COLO829 (cell line): Measurements from ENCODE around the gene TMEM88.

Source experiments
- DNase-seq: peaks from one replicate; pipeline ENCODE4 v3.0.0; 2012; ENCODE audit warnings: low spot score

The TMEM88 gene

GRCh38 chr17:7884581-7885366 is 29.9 kb downstream of the TMEM88 start:
- no peak for DNase-seq

GRCh38 chr17:7885367-7886226 is 30.7 kb downstream of the TMEM88 start:
- peak; percentile 27 for DNase-seq

- peak; percentile 13 for DNase-seq
These were observed 31.6 kb downstream of the TMEM88 start for GRCh38 chr17:7886227-7887037.

GRCh38 chr17:7887038-7887481 is 32.2 kb downstream of the TMEM88 start:
- no peak for DNase-seq

- DNase-seq = peak; percentile 96
These were observed 32.8 kb downstream of the TMEM88 start for GRCh38 chr17:7887482-7888183.

GRCh38 chr17:7888184-7888920 is 33.5 kb downstream of the TMEM88 start, which contains the start of gene CHD3:
Gene CHD3, plus strand, starts transcription at chr17:7888789. Its CDS starts 212 bp downstream, at chr17:7889001.
- DNase-seq = no peak

GRCh38 chr17:7889166-7889955 is 34.5 kb downstream of the TMEM88 start:
- DNase-seq = peak; percentile 86

- no peak for DNase-seq
These were observed 38.5 kb downstream of the TMEM88 start for GRCh38 chr17:7893187-7893880.

GRCh38 chr17:7894226-7894625 is 39.4 kb downstream of the TMEM88 start:
- no peak for DNase-seq

GRCh38 chr17:7894866-7895265 is 40.0 kb downstream of the TMEM88 start:
- no peak for DNase-seq

GRCh38 chr17:7897090-7897489 is 42.2 kb downstream of the TMEM88 start:
- no peak for DNase-seq

- DNase-seq = peak; percentile 76
These were observed 42.9 kb downstream of the TMEM88 start for GRCh38 chr17:7897773-7898172.

- DNase-seq = no peak
These were observed 48.6 kb downstream of the TMEM88 start for GRCh38 chr17:7903154-7904103.
